Measurements from ENCODE around the gene STPG1.

DNA sequence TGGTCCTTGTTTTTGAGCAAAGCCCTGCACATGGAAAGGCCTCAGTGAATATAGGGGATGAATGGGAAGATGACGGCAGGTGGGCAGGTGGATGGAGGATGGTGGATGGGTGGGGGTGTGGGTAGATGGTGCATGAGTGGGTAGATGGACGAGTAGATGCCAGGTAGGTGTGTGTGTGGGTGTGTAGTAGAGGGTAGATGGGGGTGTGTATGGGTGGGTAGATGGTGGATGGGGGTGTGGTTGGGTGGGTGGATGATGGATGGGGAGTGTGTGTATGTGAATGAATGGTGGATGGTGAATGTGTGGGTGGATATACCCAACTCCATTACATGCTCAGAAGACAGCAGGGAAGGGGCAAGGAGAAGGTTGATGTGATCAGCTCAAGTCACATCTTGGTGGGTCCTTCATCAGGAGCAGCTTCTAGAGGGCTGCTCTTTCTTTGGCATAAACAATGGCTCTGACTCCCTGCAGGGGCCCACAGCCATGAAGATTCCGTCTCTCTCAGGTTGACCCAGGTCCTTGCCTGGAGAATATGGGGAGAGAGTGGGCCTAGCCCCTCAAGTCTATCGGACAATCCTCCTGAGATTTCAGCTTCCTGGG is 60.2 kb downstream of the STPG1 start:
- TF ChIP-seq CTCF (tag by site-specific recombination; IDR thresholded peaks at IDR 0.05) (no peak), ZNF214 (tag by site-specific recombination; IDR thresholded peaks at IDR 0.05; ENCODE audit: borderline replicate concordance) (no peak), ZNF274 (IDR thresholded peaks at IDR 0.05; ENCODE audit: low read length) (no peak), ZNF274 (tag by site-specific recombination; IDR thresholded peaks at IDR 0.05; ENCODE audit: borderline replicate concordance) (no peak), ZEB2 (tag by site-specific recombination; IDR thresholded peaks at IDR 0.05) (no peak), OSR2 (tag by site-specific recombination; IDR thresholded peaks at IDR 0.05) (no peak), ZNF354C (tag by site-specific recombination; IDR thresholded peaks at IDR 0.05; ENCODE audit: borderline replicate concordance, low read depth) (no peak), ZNF311 (tag by site-specific recombination; IDR thresholded peaks at IDR 0.05; ENCODE audit: borderline replicate concordance) (no peak), IKZF3 (tag by site-specific recombination; IDR thresholded peaks at IDR 0.05) (no peak), ZNF211 (tag by site-specific recombination; IDR thresholded peaks at IDR 0.05; ENCODE audit: low read depth) (no peak)
- TF ChIP-seq, protein P1, sequence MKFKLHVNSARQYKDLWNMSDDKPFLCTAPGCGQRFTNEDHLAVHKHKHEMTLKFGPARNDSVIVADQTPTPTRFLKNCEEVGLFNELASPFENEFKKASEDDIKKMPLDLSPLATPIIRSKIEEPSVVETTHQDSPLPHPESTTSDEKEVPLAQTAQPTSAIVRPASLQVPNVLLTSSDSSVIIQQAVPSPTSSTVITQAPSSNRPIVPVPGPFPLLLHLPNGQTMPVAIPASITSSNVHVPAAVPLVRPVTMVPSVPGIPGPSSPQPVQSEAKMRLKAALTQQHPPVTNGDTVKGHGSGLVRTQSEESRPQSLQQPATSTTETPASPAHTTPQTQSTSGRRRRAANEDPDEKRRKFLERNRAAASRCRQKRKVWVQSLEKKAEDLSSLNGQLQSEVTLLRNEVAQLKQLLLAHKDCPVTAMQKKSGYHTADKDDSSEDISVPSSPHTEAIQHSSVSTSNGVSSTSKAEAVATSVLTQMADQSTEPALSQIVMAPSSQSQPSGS (tag by site-specific recombination; IDR thresholded peaks at IDR 0.05; ENCODE audit: low read depth), result no peak
- TF ChIP-seq, protein P2, sequence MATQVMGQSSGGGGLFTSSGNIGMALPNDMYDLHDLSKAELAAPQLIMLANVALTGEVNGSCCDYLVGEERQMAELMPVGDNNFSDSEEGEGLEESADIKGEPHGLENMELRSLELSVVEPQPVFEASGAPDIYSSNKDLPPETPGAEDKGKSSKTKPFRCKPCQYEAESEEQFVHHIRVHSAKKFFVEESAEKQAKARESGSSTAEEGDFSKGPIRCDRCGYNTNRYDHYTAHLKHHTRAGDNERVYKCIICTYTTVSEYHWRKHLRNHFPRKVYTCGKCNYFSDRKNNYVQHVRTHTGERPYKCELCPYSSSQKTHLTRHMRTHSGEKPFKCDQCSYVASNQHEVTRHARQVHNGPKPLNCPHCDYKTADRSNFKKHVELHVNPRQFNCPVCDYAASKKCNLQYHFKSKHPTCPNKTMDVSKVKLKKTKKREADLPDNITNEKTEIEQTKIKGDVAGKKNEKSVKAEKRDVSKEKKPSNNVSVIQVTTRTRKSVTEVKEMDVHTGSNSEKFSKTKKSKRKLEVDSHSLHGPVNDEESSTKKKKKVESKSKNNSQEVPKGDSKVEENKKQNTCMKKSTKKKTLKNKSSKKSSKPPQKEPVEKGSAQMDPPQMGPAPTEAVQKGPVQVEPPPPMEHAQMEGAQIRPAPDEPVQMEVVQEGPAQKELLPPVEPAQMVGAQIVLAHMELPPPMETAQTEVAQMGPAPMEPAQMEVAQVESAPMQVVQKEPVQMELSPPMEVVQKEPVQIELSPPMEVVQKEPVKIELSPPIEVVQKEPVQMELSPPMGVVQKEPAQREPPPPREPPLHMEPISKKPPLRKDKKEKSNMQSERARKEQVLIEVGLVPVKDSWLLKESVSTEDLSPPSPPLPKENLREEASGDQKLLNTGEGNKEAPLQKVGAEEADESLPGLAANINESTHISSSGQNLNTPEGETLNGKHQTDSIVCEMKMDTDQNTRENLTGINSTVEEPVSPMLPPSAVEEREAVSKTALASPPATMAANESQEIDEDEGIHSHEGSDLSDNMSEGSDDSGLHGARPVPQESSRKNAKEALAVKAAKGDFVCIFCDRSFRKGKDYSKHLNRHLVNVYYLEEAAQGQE (tag by site-specific recombination; IDR thresholded peaks at IDR 0.05), result no peak

Measured in HEK293 (cell line).